Mesothelial cell of epicardium (in vitro differentiated cells): ENCODE measurements around the gene EDEM2. TPM values are rescaled to one million over a fixed set of nuclear protein-coding genes. Genes with fewer than 3 reads are reported as not detected.

Source experiments
- DNase-seq, 2 experiments: peaks; one replicate each; pipeline ENCODE4 v3.0.0; 2021; ENCODE audit warnings: low spot score in 2 of 2; ENCODE audit not compliant: unreplicated experiment in 2 of 2
- H3K27ac Mint-ChIP-seq: 2 replicates; pipeline ENCODE4 v1.8.0; 2021; ENCODE audit warnings: mixed read lengths
- H3K27me3 Mint-ChIP-seq: 2 replicates; pipeline ENCODE4 v1.8.0; 2021; ENCODE audit warnings: low read depth, mixed read lengths
- H3K36me3 Mint-ChIP-seq: 2 replicates; pipeline ENCODE4 v1.8.0; 2021; ENCODE audit warnings: mixed read lengths
- H3K4me1 Mint-ChIP-seq: 2 replicates; pipeline ENCODE4 v1.8.0; 2021; ENCODE audit warnings: mixed read lengths
- H3K4me3 Mint-ChIP-seq: 2 replicates; pipeline ENCODE4 v1.8.0; 2021; ENCODE audit warnings: mild to moderate bottlenecking, moderate library complexity, mixed read lengths
- H3K9me3 Mint-ChIP-seq: 2 replicates; pipeline ENCODE4 v1.8.0; 2021; ENCODE audit warnings: mixed read lengths
- CTCF ChIP-seq: fragments of 200-600 bp; sonication (generic); IDR thresholded peaks from one replicate; pipeline ENCODE4 v1.5.0; 2021; ENCODE audit warnings: antibody characterized with exemption; ENCODE audit not compliant: unreplicated experiment
- total RNA-seq: library from RNA; stranded (reverse); gene quantifications from 3 replicates; pipeline ENCODE4 v1.2.1, GENCODE V29; 2021

Gene EDEM2
- total RNA-seq, 1 donor from 2014 or later = 16.5 TPM

GRCh38 chr20:35135867-35136586 is 11.1 kb downstream of the EDEM2 start:
- H3K27me3 Mint-ChIP-seq = no peaks in the 10 kb centered on the region
- no peak overlapping the region for H3K4me3 Mint-ChIP-seq
- no peak overlapping the region for H3K27ac Mint-ChIP-seq
- peaks cover 28% of the 10 kb centered on the region for H3K36me3 Mint-ChIP-seq
- no peaks in the 10 kb centered on the region for H3K9me3 Mint-ChIP-seq
- no peak for DNase-seq
- no peaks in the 10 kb centered on the region for H3K4me1 Mint-ChIP-seq
- TF ChIP-seq CTCF = no peak

- Mint-ChIP-seq H3K27me3 (no peaks in the 10 kb centered on the region), H3K36me3 (peaks cover 32% of the 10 kb centered on the region), H3K9me3 (no peaks in the 10 kb centered on the region), H3K4me1 (no peaks in the 10 kb centered on the region), H3K4me3 (no peak overlapping the region), H3K27ac (no peak overlapping the region)
- no peak for TF ChIP-seq CTCF
- no peak for DNase-seq
These were observed 12.3 kb downstream of the EDEM2 start for GRCh38 chr20:35134880-35135279.

GRCh38 chr20:35134472-35134871 is 12.7 kb downstream of the EDEM2 start:
- TF ChIP-seq CTCF = no peak
- Mint-ChIP-seq H3K9me3 (no peaks in the 10 kb centered on the region), H3K4me1 (no peaks in the 10 kb centered on the region), H3K4me3 (no peak overlapping the region), H3K27me3 (no peaks in the 10 kb centered on the region), H3K36me3 (peaks cover 32% of the 10 kb centered on the region), H3K27ac (no peak overlapping the region)
- DNase-seq = no peak

- Mint-ChIP-seq H3K4me1 (no peaks in the 10 kb centered on the region), H3K4me3 (no peak overlapping the region), H3K9me3 (no peaks in the 10 kb centered on the region), H3K36me3 (peaks cover 32% of the 10 kb centered on the region), H3K27ac (no peak overlapping the region), H3K27me3 (no peaks in the 10 kb centered on the region)
- TF ChIP-seq CTCF = no peak
- no peak for DNase-seq
These were observed 13.4 kb downstream of the EDEM2 start for GRCh38 chr20:35133735-35134134.

- no peak overlapping the region for H3K27ac Mint-ChIP-seq
- no peaks in the 10 kb centered on the region for H3K9me3 Mint-ChIP-seq
- TF ChIP-seq CTCF = no peak
These were observed 14.1 kb downstream of the EDEM2 start for GRCh38 chr20:35133031-35133430.

GRCh38 chr20:35131934-35132333 is 15.2 kb downstream of the EDEM2 start:
- H3K4me1 Mint-ChIP-seq = no peaks in the 10 kb centered on the region
- no peak for DNase-seq
- H3K27ac Mint-ChIP-seq = no peak overlapping the region
- H3K27me3 Mint-ChIP-seq = no peaks in the 10 kb centered on the region
- H3K9me3 Mint-ChIP-seq = no peaks in the 10 kb centered on the region
- no peak for TF ChIP-seq CTCF
- no peak overlapping the region for H3K4me3 Mint-ChIP-seq
- peaks cover 31% of the 10 kb centered on the region for H3K36me3 Mint-ChIP-seq

More at GRCh38 chr20:35133031-35133430, 14.1 kb downstream of the EDEM2 start:
- no peaks in the 10 kb centered on the region for H3K4me1 Mint-ChIP-seq
- H3K4me3 Mint-ChIP-seq = no peak overlapping the region
- DNase-seq = no peak
- no peaks in the 10 kb centered on the region for H3K27me3 Mint-ChIP-seq
- peaks cover 32% of the 10 kb centered on the region for H3K36me3 Mint-ChIP-seq
